GM19468 (cell line): ENCODE measurements around the gene CD1C.
A peak's percentile ranks its signal among the peaks of the same experiment; 100 is the strongest.
"Not testable (repeated sequence)": the region's sequence is repeated elsewhere in the genome, so short reads cannot be mapped to it uniquely, and the experiment has no call there.

Source experiments
- ATAC-seq: cut with Tn5 transposase; IDR thresholded peaks from one replicate; pipeline ENCODE4 v1.9.1; 2021; ENCODE audit warnings: mild to moderate bottlenecking, moderate library complexity, moderate number of reproducible peaks; ENCODE audit not compliant: unreplicated experiment; ENCODE audit errors: extremely low read depth

The CD1C gene

GRCh38 chr1:158289811-158290210, at the start of gene CD1C:
TSS of gene CD1C (plus strand) at chr1:158289923. CDS start at chr1:158290065, 142 bp downstream.
- ATAC-seq = no peak

GRCh38 chr1:158246650-158247049, 43.1 kb upstream of the CD1C start:
- no peak for ATAC-seq

GRCh38 chr1:158248118-158248517, 41.6 kb upstream of the CD1C start:
- no peak for ATAC-seq

- ATAC-seq = no peak
Observed at GRCh38 chr1:158248771-158249170, 41.0 kb upstream of the CD1C start.

- ATAC-seq = no peak
Observed at GRCh38 chr1:158249646-158250045, 40.1 kb upstream of the CD1C start.

GRCh38 chr1:158251163-158251562, 38.6 kb upstream of the CD1C start:
- ATAC-seq = no peak

- no peak for ATAC-seq
Observed at GRCh38 chr1:158255656-158256055, 34.1 kb upstream of the CD1C start.

GRCh38 chr1:158256747-158257146, 33.0 kb upstream of the CD1C start:
- ATAC-seq = not testable (repeated sequence)

GRCh38 chr1:158257888-158258287, 31.8 kb upstream of the CD1C start:
- no peak for ATAC-seq

GRCh38 chr1:158259117-158259516, 30.6 kb upstream of the CD1C start:
- no peak for ATAC-seq

- no peak for ATAC-seq
Observed at GRCh38 chr1:158272681-158273080, 17.0 kb upstream of the CD1C start.

GRCh38 chr1:158274797-158275196, 14.9 kb upstream of the CD1C start:
- ATAC-seq = peak; percentile 84

- ATAC-seq = not testable (repeated sequence)
Observed at GRCh38 chr1:158282421-158282820, 7.3 kb upstream of the CD1C start.

GRCh38 chr1:158283965-158284364, 5.8 kb upstream of the CD1C start:
- ATAC-seq = peak; percentile 45

GRCh38 chr1:158285756-158286241, 3.9 kb upstream of the CD1C start:
- ATAC-seq = peak; percentile 43

- ATAC-seq = no peak
Observed at GRCh38 chr1:158286487-158286886, 3.2 kb upstream of the CD1C start.

GRCh38 chr1:158286941-158287346, 2.8 kb upstream of the CD1C start:
- no peak for ATAC-seq

- ATAC-seq = no peak
Observed at GRCh38 chr1:158290321-158290844, 660 bp downstream of the CD1C start.

GRCh38 chr1:158295791-158296190, 6.1 kb downstream of the CD1C start:
- ATAC-seq = no peak

GRCh38 chr1:158310623-158311022, 20.9 kb downstream of the CD1C start:
- no peak for ATAC-seq

- no peak for ATAC-seq
Observed at GRCh38 chr1:158311066-158311465, 21.3 kb downstream of the CD1C start.

- no peak for ATAC-seq
Observed at GRCh38 chr1:158323866-158324265, 34.1 kb downstream of the CD1C start.
